IMR-90 (cell line): ENCODE results near the gene CNTN3. TPM values are rescaled to one million over a fixed set of nuclear protein-coding genes. Genes with fewer than 3 reads are reported as not detected.

Experiments used
- ATAC-seq: fragments of 200-7000 bp; cut with Tn5 transposase; 2 replicates; pipeline ENCODE4 v1.9.1; 2020; ENCODE audit warnings: low read depth, mild to moderate bottlenecking, moderate library complexity
- BruUV-seq: library from RNA; stranded (reverse); fragments of 400-500 nt; replicated peaks from 2 replicates; lab custom pipeline; 2021; lab: Mats Ljungman, UMichigan
- CTCF ChIA-PET: fragments of 300-600 bp; formaldehyde crosslinking; extraction: SDS; loops from one replicate; lab custom pipeline; 2021; ENCODE audit warnings: antibody characterized with exemption; lab: Yijun Ruan, JAX
- POLR2A ChIA-PET: fragments of 300-600 bp; sonication (Branson Sonifier 250); formaldehyde crosslinking; loops from one replicate; lab custom pipeline; 2022; ENCODE audit warnings: antibody characterized with exemption; ENCODE audit not compliant: unreplicated experiment; lab: Charles Lee
- DNase-seq: peaks from one replicate; pipeline ENCODE4 v3.0.0; 2013
- H2AFZ ChIP-seq: replicated peaks from 2 replicates; pipeline ENCODE3; 2013; ENCODE audit warnings: low read length, mild to moderate bottlenecking; ENCODE audit not compliant: poor library complexity
- H2AK5ac ChIP-seq: 2 replicates; pipeline ENCODE4 v1.6.1; 2013; ENCODE audit warnings: low read depth, low read length, inconsistent platforms
- H2AK9ac ChIP-seq: replicated peaks from 2 replicates; pipeline ENCODE3; 2013; ENCODE audit warnings: mild to moderate bottlenecking, low read depth, low read length, moderate library complexity; ENCODE audit not compliant: poor library complexity
- H2BK120ac ChIP-seq: 2 replicates; pipeline ENCODE4 v1.6.1; 2013; ENCODE audit warnings: low read depth, low read length, inconsistent platforms
- H2BK15ac ChIP-seq: 3 replicates; pipeline ENCODE4 v1.6.1; 2013; ENCODE audit warnings: low read depth, low read length, inconsistent platforms
- H2BK20ac ChIP-seq: 2 replicates; pipeline ENCODE4 v1.6.1; 2013; ENCODE audit warnings: low read depth, mild to moderate bottlenecking, inconsistent platforms, low read length, moderate library complexity
- H2BK5ac ChIP-seq: 2 replicates; pipeline ENCODE4 v1.6.1; 2013; ENCODE audit warnings: mild to moderate bottlenecking, low read depth, low read length, inconsistent platforms; ENCODE audit not compliant: poor library complexity, severe bottlenecking
- H3K14ac ChIP-seq: replicated peaks from 2 replicates; pipeline ENCODE4 v1.6.1; 2013; ENCODE audit warnings: low read depth, low read length, inconsistent platforms
- H3K18ac ChIP-seq: 2 replicates; pipeline ENCODE4 v1.6.1; 2013; ENCODE audit warnings: low read depth, low read length, control low read depth
- H3K23ac ChIP-seq: 2 replicates; pipeline ENCODE4 v1.6.1; 2013; ENCODE audit warnings: low read depth, low read length, inconsistent platforms
- H3K27ac ChIP-seq: 2 replicates; pipeline ENCODE4 v1.5.1; 2013; ENCODE audit warnings: mild to moderate bottlenecking, control low read depth, low read length; ENCODE audit not compliant: insufficient read depth
- H3K27me3 ChIP-seq: 2 replicates; pipeline ENCODE4 v1.6.1; 2013; ENCODE audit warnings: low read length; ENCODE audit not compliant: control insufficient read depth, insufficient read depth
- H3K36me3 ChIP-seq: 2 replicates; pipeline ENCODE4 v1.6.1; 2013; ENCODE audit warnings: low read length, mixed read lengths; ENCODE audit not compliant: control insufficient read depth, insufficient read depth
- H3K4ac ChIP-seq: 2 replicates; pipeline ENCODE4 v1.6.1; 2013; ENCODE audit warnings: low read depth, low read length, inconsistent platforms
- H3K4me1 ChIP-seq: 2 replicates; pipeline ENCODE4 v1.6.1; 2013; ENCODE audit warnings: low read length, mixed read lengths; ENCODE audit not compliant: control insufficient read depth, insufficient read depth
- H3K4me2 ChIP-seq: 2 replicates; pipeline ENCODE4 v1.6.1; 2013; ENCODE audit warnings: low read depth, mild to moderate bottlenecking, control low read depth, low read length, moderate library complexity
- H3K4me3 ChIP-seq: 2 replicates; pipeline ENCODE4 v1.5.1; 2013; ENCODE audit warnings: low read depth, mild to moderate bottlenecking, control low read depth, low read length, moderate library complexity; ENCODE audit not compliant: insufficient read depth
- H3K56ac ChIP-seq: 2 replicates; pipeline ENCODE4 v1.6.1; 2013; ENCODE audit warnings: low read length, inconsistent platforms; ENCODE audit not compliant: insufficient read depth; ENCODE audit errors: extremely low read depth
- H3K79me1 ChIP-seq, 2 experiments: 2 replicates each; pipeline ENCODE4 v1.6.1; 2013; ENCODE audit warnings: low read length in 2 of 2, inconsistent platforms in 1 of 2, low read depth in 1 of 2
- H3K9ac ChIP-seq: 2 replicates; pipeline ENCODE4 v1.6.1; 2013; ENCODE audit warnings: low read depth, low read length, control low read depth
- H3K9me1 ChIP-seq: 2 replicates; pipeline ENCODE4 v1.6.1; 2013; ENCODE audit warnings: low read length, inconsistent platforms; ENCODE audit not compliant: insufficient read depth
- H3K9me3 ChIP-seq: 2 replicates; pipeline ENCODE4 v1.6.1; 2013; ENCODE audit warnings: low read length; ENCODE audit not compliant: control insufficient read depth, insufficient read depth
- H4K20me1 ChIP-seq: 2 replicates; pipeline ENCODE4 v1.6.1; 2013; ENCODE audit warnings: low read length, inconsistent platforms; ENCODE audit not compliant: insufficient read depth
- H4K5ac ChIP-seq: 2 replicates; pipeline ENCODE4 v1.6.1; 2013; ENCODE audit warnings: mild to moderate bottlenecking, low read depth, low read length, control low read depth
- H4K8ac ChIP-seq, 2 experiments: 2 replicates each; pipeline ENCODE4 v1.6.1; 2013; ENCODE audit warnings: low read depth in 2 of 2, low read length in 2 of 2, control low read depth in 1 of 2, inconsistent platforms in 1 of 2
- H4K91ac ChIP-seq: 2 replicates; pipeline ENCODE4 v1.6.1; 2013; ENCODE audit warnings: low read depth, low read length, inconsistent platforms; ENCODE audit not compliant: insufficient read depth
- BHLHE40 ChIP-seq: fragments of 150-350 bp; IDR thresholded peaks from 2 replicates; pipeline ENCODE4 v1.6.1; 2016; ENCODE audit warnings: mild to moderate bottlenecking, low read depth, low read length
- CEBPB ChIP-seq: IDR thresholded peaks from 2 replicates; pipeline ENCODE4 v1.6.1; 2012; ENCODE audit warnings: low read depth, low read length, improper control_type of control experiment
- CHD1 ChIP-seq: IDR thresholded peaks from 2 replicates; pipeline ENCODE4 v1.6.1; 2012; ENCODE audit warnings: low read depth, low read length, improper control_type of control experiment
- FOS ChIP-seq: fragments of 150-350 bp; IDR thresholded peaks from 2 replicates; pipeline ENCODE4 v1.6.1; 2016; ENCODE audit warnings: low read depth, low read length
- MAFK ChIP-seq: IDR thresholded peaks from 2 replicates; pipeline ENCODE4 v1.6.1; 2012; ENCODE audit warnings: low read depth, low read length, improper control_type of control experiment
- MAZ ChIP-seq: IDR thresholded peaks from 2 replicates; pipeline ENCODE4 v1.6.1; 2012; ENCODE audit warnings: low read depth, mild to moderate bottlenecking, low read length, improper control_type of control experiment, moderate library complexity, borderline replicate concordance
- MXI1 ChIP-seq: IDR thresholded peaks from 2 replicates; pipeline ENCODE4 v1.6.1; 2012; ENCODE audit warnings: low read depth, mild to moderate bottlenecking, low read length, moderate library complexity, borderline replicate concordance
- NFE2L2 ChIP-seq: fragments of 150-350 bp; IDR thresholded peaks from 2 replicates; pipeline ENCODE4 v1.6.1; 2016; ENCODE audit warnings: low read depth, mild to moderate bottlenecking, low read length
- POLR2A ChIP-seq: IDR thresholded peaks from 2 replicates; pipeline ENCODE4 v1.6.1; 2012; ENCODE audit warnings: mild to moderate bottlenecking, low read depth, low read length
- RAD21 ChIP-seq: IDR thresholded peaks from 2 replicates; pipeline ENCODE4 v1.6.1; 2012; ENCODE audit warnings: low read length, improper control_type of control experiment
- RCOR1 ChIP-seq: IDR thresholded peaks from 2 replicates; pipeline ENCODE4 v1.6.1; 2012; ENCODE audit warnings: mild to moderate bottlenecking, low read length, improper control_type of control experiment; ENCODE audit not compliant: insufficient replicate concordance
- RFX5 ChIP-seq: IDR thresholded peaks from 2 replicates; pipeline ENCODE4 v1.8.0; 2012; ENCODE audit warnings: low read depth, mild to moderate bottlenecking, low read length, moderate library complexity
- SMC3 ChIP-seq: fragments of 150-350 bp; IDR thresholded peaks from 2 replicates; pipeline ENCODE4 v1.6.1; 2016; ENCODE audit warnings: low read depth, mild to moderate bottlenecking, antibody characterized with exemption, low read length, moderate library complexity
- WGBS, 2 experiments: methylation state at CpG; one replicate each; pipeline versions ENCODE4 v1.1.5 to v1.1.7; 2013; ENCODE audit warnings: missing lambda C conversion rate in 2 of 2; ENCODE audit not compliant: insufficient read length in 1 of 2; ENCODE audit errors: extremely low coverage in 2 of 2; 5-methylcytosine and 5-hydroxymethylcytosine counted together
- dilution Hi-C: fragments of 300-500 bp; cut with HindIII; formaldehyde crosslinking; loops from one replicate; pipeline ENCODE4 v1.14.3; 2018; ENCODE audit warnings: low sequenced_read_pairs; ENCODE audit not compliant: unreplicated experiment
- in situ Hi-C: fragments of 300-500 bp; cut with MboI; formaldehyde crosslinking; loops from 3 replicates; pipeline ENCODE4 v1.14.3; 2019; ENCODE audit warnings: low sequenced_read_pairs, inconsistent platforms, mixed read lengths
- intact Hi-C: fragments of 100-400 bp; cut with micrococcal nuclease; formaldehyde crosslinking; loops from 2 replicates; pipeline ENCODE4 v1.10.0; 2022
- polyA plus RNA-seq, 3 experiments: library from polyadenylated mRNA; depleted of rRNA; stranded (reverse); fragments of >200 nt; gene quantifications; 2 replicates each; pipeline ENCODE4 v1.2.3, GENCODE V29; 2012; ENCODE audit warnings: low replicate concordance in 1 of 3
- total RNA-seq: library from RNA; depleted of rRNA; stranded (reverse); fragments of >200 nt; gene quantifications from 2 replicates; pipeline ENCODE4 v1.2.3, GENCODE V29; 2012
- TF ChIP-seq, protein P1 (sequence below): fragments of 150-350 bp; IDR thresholded peaks from 2 replicates; pipeline ENCODE4 v1.6.1; 2016; ENCODE audit warnings: low read depth, mild to moderate bottlenecking, low read length, moderate library complexity, borderline replicate concordance
- TF ChIP-seq, protein P2 (sequence below): fragments of 150-350 bp; IDR thresholded peaks from 2 replicates; pipeline ENCODE4 v1.6.1; 2017; ENCODE audit warnings: mild to moderate bottlenecking, antibody characterized with exemption, low read length, low read depth
- TF ChIP-seq, protein P3 (sequence below): conservative IDR thresholded peaks from 2 replicates; pipeline ENCODE4 v1.5.1; 2012; ENCODE audit warnings: mild to moderate bottlenecking, low read depth, low read length, improper control_type of control experiment

CNTN3 gene
- total and polyA plus RNA-seq, 2 of the 4 experiments (the other 2 are of a cell fraction) = 3.5 to 3.6 TPM

DNA sequence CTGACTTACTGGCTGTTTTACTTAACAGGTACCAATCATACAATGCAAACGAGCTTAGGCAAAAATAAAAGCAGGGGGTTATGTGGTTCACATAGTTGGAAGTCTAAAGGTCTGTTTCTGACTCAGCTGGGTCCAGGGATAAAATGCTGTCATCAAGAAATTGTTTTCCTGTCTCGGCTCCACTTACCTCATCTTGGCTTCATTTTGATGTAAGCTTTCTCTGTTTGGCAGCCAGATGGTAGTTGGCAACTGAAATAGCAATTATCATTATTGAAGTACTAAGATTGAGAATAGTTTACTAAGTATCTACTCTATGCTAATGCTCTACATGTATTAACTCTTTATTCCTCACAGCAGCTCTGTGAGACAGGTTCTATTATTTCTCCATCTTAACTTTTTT is 36.8 kb upstream of the CNTN3 start:
- no peak overlapping the region for H3K9ac ChIP-seq
- H3K56ac ChIP-seq = no peak overlapping the region
- H2BK20ac ChIP-seq = no peak overlapping the region
- no peak overlapping the region for H3K4ac ChIP-seq
- no peak overlapping the region for H2AK9ac ChIP-seq
- in situ Hi-C loops (loop anchor here (25.0 kb wide), 1 partner anchor 764 kb away; no protein-coding TSS in a partner anchor), intact Hi-C loops (no loop called here), dilution Hi-C loops (no loop called here)
- DNase-seq (peak; percentile 57), ATAC-seq (no peak)
- BruUV-seq = no TSS peak
- H3K4me3 ChIP-seq = no peak overlapping the region
- no peak overlapping the region for H4K5ac ChIP-seq
- H4K8ac ChIP-seq = no peak overlapping the region
- no peaks in the 10 kb centered on the region for H3K36me3 ChIP-seq
- H3K27me3 ChIP-seq = no peaks in the 10 kb centered on the region
- H4K20me1 ChIP-seq = no peaks in the 10 kb centered on the region
- no peaks in the 10 kb centered on the region for H3K9me1 ChIP-seq
- no peak overlapping the region for H3K23ac ChIP-seq
- H3K4me2 ChIP-seq = no peak overlapping the region
- no peaks in the 10 kb centered on the region for H3K79me1 ChIP-seq
- no peak overlapping the region for H3K14ac ChIP-seq
- no peaks in the 10 kb centered on the region for H3K4me1 ChIP-seq
- H2BK5ac ChIP-seq = no peak overlapping the region
- ChIA-PET POLR2A (no interaction called here), CTCF (no interaction called here)
- H3K18ac ChIP-seq = no peak overlapping the region
- no peak overlapping the region for H2BK15ac ChIP-seq
- H3K27ac ChIP-seq = no peak overlapping the region
- no peak overlapping the region for H2AFZ ChIP-seq
- TF ChIP-seq RFX5 = no peak
- no peak for TF ChIP-seq CEBPB
- TF ChIP-seq, protein P1, sequence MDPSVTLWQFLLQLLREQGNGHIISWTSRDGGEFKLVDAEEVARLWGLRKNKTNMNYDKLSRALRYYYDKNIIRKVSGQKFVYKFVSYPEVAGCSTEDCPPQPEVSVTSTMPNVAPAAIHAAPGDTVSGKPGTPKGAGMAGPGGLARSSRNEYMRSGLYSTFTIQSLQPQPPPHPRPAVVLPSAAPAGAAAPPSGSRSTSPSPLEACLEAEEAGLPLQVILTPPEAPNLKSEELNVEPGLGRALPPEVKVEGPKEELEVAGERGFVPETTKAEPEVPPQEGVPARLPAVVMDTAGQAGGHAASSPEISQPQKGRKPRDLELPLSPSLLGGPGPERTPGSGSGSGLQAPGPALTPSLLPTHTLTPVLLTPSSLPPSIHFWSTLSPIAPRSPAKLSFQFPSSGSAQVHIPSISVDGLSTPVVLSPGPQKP = no peak
- no peak for TF ChIP-seq BHLHE40
- no peak for TF ChIP-seq CHD1
- TF ChIP-seq NFE2L2 = no peak
- TF ChIP-seq MAFK = no peak
- TF ChIP-seq RCOR1 = no peak
- TF ChIP-seq FOS = no peak
- TF ChIP-seq, protein P2, sequence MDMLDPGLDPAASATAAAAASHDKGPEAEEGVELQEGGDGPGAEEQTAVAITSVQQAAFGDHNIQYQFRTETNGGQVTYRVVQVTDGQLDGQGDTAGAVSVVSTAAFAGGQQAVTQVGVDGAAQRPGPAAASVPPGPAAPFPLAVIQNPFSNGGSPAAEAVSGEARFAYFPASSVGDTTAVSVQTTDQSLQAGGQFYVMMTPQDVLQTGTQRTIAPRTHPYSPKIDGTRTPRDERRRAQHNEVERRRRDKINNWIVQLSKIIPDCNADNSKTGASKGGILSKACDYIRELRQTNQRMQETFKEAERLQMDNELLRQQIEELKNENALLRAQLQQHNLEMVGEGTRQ = no peak
- no peak for TF ChIP-seq RAD21
- no peak for TF ChIP-seq POLR2A
- TF ChIP-seq MAZ = no peak
- TF ChIP-seq, protein P3, sequence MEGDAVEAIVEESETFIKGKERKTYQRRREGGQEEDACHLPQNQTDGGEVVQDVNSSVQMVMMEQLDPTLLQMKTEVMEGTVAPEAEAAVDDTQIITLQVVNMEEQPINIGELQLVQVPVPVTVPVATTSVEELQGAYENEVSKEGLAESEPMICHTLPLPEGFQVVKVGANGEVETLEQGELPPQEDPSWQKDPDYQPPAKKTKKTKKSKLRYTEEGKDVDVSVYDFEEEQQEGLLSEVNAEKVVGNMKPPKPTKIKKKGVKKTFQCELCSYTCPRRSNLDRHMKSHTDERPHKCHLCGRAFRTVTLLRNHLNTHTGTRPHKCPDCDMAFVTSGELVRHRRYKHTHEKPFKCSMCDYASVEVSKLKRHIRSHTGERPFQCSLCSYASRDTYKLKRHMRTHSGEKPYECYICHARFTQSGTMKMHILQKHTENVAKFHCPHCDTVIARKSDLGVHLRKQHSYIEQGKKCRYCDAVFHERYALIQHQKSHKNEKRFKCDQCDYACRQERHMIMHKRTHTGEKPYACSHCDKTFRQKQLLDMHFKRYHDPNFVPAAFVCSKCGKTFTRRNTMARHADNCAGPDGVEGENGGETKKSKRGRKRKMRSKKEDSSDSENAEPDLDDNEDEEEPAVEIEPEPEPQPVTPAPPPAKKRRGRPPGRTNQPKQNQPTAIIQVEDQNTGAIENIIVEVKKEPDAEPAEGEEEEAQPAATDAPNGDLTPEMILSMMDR = no peak
- TF ChIP-seq SMC3 = no peak
- no peak for TF ChIP-seq MXI1
- H3K9me3 ChIP-seq = no peaks in the 10 kb centered on the region
- H2BK120ac ChIP-seq = no peak overlapping the region
- no peak overlapping the region for H2AK5ac ChIP-seq
- H4K91ac ChIP-seq = no peak overlapping the region
- no CpG with 5 or more reads among the region's 2 CpGs for WGBS, 2 experiments
